GM19023 (cell line): ENCODE results near the gene CABLES1.
A peak's percentile ranks its signal among the peaks of the same experiment; 100 is the strongest.
"Not testable (repeated sequence)": the region's sequence is repeated elsewhere in the genome, so short reads cannot be mapped to it uniquely, and the experiment has no call there.

ENCODE experiments used
- ATAC-seq: cut with Tn5 transposase; IDR thresholded peaks from one replicate; pipeline ENCODE4 v1.9.1; 2021; ENCODE audit warnings: mild to moderate bottlenecking, moderate library complexity; ENCODE audit not compliant: unreplicated experiment

CABLES1 gene

GRCh38 chr18:23259701-23260681 is 124.7 kb downstream of the CABLES1 start:
- peak; percentile 65 for ATAC-seq

DNA sequence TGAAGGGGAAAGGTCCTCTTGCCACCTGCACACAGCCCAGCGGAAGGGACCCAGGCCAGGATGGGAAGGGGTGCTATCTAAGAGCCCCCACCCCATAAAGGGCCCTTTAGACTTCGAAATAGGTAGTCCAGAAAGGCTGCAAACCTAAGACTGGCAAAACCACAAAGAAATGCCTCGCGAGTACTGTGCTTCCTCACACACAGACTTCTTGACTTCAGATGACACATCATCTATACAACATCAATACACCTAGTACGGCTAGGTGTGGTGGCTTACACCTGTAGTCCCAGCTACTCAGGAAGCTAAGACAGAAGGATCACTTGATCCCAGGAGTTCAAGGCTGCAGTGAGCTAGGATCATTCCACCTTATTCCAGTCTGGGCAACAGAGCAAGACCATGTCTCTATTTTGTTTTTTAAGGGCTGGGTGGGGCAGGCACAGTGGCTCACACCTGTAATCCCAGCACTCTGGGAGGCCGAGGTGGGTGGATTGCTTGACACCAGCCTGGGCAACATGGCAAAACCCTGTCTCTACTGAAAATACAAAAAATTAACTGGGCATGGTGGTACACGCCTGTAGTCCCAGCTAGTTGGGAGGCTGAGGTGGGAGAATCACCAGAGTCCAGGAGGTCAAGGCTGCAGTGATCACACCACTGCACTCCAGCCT is 125.8 kb downstream of the CABLES1 start:
- ATAC-seq: no peak

- no peak for ATAC-seq
Measured at GRCh38 chr18:23263551-23264235, 128.4 kb downstream of the CABLES1 start.

- no peak for ATAC-seq
Measured at GRCh38 chr18:23265682-23266399, 130.6 kb downstream of the CABLES1 start.

GRCh38 chr18:23266717-23267446 is 131.6 kb downstream of the CABLES1 start:
- peak; percentile 67 for ATAC-seq

GRCh38 chr18:23267447-23267776 is 132.1 kb downstream of the CABLES1 start:
- ATAC-seq: no peak

- no peak for ATAC-seq
Measured at GRCh38 chr18:23268641-23269040, 133.4 kb downstream of the CABLES1 start.

DNA sequence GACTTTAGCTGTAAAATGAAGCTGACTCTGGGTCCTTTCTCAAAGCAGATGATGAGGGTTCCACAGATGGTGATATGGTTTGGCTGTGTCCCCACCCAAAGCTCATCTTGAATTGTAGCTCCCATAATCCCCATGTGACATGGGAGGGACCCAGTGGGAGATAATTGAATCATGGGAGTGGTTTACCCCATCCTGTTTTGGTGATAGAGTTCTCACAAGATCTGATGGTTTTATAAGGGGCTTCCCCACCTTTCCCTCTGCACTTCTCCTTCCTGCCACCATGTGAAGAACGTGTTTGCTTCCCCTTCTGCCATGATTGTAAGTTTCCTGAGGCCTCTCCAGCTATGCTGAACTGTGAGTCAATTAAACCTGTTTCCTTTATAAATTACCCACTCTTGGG is 133.8 kb downstream of the CABLES1 start:
- ATAC-seq: not testable (repeated sequence)

DNA sequence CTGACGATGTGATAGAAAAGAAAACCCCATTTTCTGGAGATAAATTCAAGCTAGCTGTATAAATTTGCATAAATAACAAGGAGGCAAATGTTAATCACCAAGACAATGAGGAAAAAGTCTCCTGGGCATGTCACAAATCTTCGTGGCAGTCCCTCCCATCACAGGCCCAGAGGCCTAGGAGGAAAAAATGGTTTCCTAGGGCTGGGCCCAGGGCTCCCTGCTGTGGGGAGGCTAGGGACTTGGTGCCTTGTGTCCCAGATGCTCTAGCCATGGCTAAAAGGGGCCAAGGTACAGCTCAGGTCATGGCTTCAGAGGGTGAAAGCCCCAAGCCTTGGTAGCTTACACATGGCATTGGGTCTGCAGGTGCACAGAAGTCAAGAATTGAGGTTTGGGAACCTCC is 134.6 kb downstream of the CABLES1 start:
- no peak for ATAC-seq

- ATAC-seq: no peak
Measured at GRCh38 chr18:23270986-23271680, 135.8 kb downstream of the CABLES1 start.

DNA sequence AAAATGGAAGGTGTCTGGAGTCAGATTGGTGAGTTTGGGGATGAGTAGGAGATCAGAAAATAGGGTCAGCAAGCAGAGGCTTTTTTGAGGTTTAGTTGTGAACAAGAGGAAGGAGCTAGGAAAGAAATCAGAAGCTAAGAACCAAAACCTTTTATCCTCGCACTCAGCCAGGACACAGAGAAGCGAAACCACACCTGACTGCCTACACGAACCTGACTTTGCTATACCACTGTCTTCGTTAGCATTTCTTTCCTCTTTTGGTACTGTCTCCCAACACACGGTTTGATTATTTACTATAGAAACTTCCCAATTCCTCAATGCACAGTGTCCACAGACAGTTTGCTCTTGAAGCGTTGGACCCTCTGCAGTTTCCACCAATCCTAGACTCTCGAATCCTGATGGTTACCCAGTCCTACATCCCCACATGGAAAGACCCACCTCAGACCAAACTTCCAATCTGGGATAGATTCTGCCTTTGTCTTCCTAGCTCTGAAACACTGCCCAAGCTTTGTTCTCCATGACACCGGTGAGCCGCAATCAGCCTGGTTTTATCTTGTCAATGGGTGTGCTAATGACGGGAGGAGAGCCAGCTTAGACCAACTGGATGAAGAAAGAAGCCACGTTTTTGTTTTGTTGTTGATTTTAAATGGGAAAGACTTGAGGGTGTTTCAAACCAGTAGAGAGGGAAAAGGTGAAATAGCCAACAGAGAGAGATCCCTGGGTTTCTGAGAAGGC is 137.4 kb downstream of the CABLES1 start:
- ATAC-seq: no peak

GRCh38 chr18:23273443-23273966 is 138.2 kb downstream of the CABLES1 start:
- ATAC-seq: no peak

DNA sequence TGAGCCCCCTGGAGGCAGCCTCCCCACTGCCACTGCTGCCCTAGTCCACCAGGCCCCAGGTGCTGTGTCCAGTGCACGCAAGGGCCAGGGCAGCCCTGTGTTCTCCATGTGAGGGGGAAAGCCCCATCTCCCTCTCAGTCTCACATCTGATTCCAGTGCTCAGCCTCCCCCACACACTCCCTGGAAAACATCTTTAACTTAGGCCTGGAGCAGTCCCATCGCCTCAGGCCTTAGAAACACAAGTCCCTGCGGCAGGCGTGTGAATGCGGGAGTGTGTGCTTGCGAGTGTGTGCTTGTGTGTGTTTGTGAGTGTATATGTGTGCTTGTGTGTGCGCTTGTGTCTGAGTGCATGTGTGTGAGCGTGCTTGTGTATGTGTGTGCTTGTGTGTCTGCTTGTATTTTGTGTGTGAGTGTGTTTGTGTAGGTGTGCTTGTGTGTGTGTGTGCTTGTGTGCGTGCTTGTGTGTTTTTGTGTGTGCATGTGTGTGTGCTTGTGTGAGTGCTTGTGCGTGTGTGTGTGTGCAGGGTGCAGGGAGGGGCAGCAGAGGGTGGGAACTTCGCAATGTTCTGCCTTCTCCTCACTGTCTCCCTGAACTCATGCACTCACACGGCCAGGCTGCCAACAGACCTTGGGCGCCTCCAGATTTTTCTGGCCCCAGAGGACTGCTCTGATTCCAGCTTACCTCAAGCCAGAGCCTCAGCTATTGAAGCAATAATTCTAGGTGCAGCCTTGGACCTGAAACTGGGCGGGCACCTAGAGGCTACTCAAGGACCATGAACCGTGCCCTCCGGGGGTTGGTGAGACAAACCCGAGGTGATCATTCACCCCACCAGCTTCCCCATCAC is 139.6 kb downstream of the CABLES1 start:
- no peak for ATAC-seq

- no peak for ATAC-seq
Measured at GRCh38 chr18:23276451-23276850, 141.2 kb downstream of the CABLES1 start.

DNA sequence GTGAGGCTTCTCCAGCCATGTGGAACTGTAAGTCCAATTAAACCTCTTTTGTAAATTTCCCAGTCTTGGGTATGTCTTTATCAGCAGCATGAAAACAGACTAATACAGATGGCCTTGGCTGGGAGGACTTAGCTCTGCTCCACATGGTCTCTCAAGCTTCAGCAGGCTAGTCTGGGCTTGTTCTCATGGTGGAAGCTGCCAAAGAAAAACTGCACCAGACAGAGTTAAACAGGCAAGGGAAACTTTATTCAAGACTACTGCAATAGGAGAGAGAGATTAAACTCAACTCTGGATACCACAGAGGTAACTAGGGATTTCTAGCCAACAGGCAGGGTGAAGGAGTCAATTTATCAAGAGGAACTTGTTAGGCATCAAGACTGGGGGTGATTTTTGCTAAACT is 142.1 kb downstream of the CABLES1 start:
- no peak for ATAC-seq

- ATAC-seq: no peak
Measured at GRCh38 chr18:23279931-23280330, 144.6 kb downstream of the CABLES1 start.

- no peak for ATAC-seq
Measured at GRCh38 chr18:23280844-23281243, 145.6 kb downstream of the CABLES1 start.
